ENCODE results near the gene LILRA6. TPM values are rescaled to one million over a fixed set of nuclear protein-coding genes. Genes with fewer than 3 reads are reported as not detected.

The LILRA6 gene
- total RNA-seq, 4 donors from 2014 or later = 0.19 to 1.1 (median 0.52) TPM; not detected in 1

DNA sequence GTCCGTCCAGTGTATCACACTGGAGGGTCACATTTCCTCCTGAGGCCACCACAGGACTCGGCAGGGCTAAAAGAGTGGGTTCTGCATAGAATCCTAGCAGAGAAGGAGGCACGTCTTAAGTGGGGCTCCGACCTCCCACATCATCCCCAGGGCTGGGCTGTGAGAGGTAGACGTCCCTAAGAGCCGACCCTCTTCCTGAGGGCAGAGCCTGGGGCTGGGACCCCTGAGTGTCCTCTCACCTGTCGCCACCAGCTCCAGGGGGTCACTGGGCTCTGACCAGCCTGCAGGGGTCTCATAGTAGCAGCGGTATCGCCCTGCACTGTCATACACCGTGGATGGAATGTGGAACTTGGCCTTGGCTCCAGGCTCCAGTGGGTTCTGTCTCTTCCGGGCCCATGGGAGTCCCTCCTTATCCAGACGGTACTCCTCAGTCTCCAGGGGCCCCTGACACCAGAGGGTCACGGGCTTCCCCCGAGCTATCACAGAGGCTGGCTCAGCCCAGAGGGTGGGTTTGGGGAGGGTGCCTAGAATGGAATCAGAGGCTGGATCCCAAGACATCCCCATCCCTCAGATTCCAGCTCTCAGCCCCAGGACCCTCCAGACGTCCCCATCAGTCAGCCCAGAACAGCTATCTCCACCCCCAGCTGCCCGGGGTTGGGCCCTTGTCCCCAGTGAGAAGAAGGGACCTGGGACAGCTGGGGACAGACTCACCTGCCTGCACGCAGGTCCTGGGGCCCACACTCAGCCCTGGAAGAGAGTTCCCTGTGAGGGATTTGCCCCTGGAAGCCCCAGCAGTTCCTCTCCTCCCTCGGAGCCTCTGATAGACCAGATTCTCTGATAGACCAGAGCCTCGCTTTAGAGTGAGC, 13.9 kb upstream of the LILRA6 start:
- intact Hi-C loops (cut with DNase I; ENCODE audit: low total_unique reads) (no loop called here), in situ Hi-C loops (cut with MboI; ENCODE audit: low sequenced_read_pairs in 4 of 4) (no loop called here)
- Histone ChIP-seq H3K9me3 (no peaks in the 10 kb centered on the region), H3K27me3 (peaks cover 0 to 12% (median 5%) of the 10 kb centered on the region in 3 donors), H3K4me3 (peak overlapping the region in 1 of 4 donors; percentile 17), H3K27ac (no peak overlapping the region), H3K4me1 (no peaks in the 10 kb centered on the region), H3K36me3 (no peaks in the 10 kb centered on the region)
- TF ChIP-seq CTCF (IDR thresholded peaks at IDR 0.05 in 4 of 5, conservative IDR thresholded peaks at IDR 0.05 in 1 of 5) = no peak
- DNase-seq (no peak), ATAC-seq (no peak)

GRCh38 chr19:54255105-54255775, 12.7 kb upstream of the LILRA6 start:
- no peak overlapping the region for H3K4me3 ChIP-seq
- ATAC-seq = no peak

GRCh38 chr19:54254195-54254906, 11.8 kb upstream of the LILRA6 start:
- Histone ChIP-seq H3K9me3 (no peaks in the 10 kb centered on the region), H3K27ac (no peak overlapping the region), H3K4me3 (no peak overlapping the region), H3K4me1 (no peaks in the 10 kb centered on the region), H3K27me3 (peaks cover 0 to 12% (median 5%) of the 10 kb centered on the region in 3 donors), H3K36me3 (no peaks in the 10 kb centered on the region)
- no peak for ATAC-seq
- TF ChIP-seq CTCF (IDR thresholded peaks at IDR 0.05 in 4 of 5, conservative IDR thresholded peaks at IDR 0.05 in 1 of 5) = no peak
- no peak for TF ChIP-seq POLR2A (IDR thresholded peaks at IDR 0.05)
- DNase-seq = no peak
- intact Hi-C loops (cut with DNase I; ENCODE audit: low total_unique reads) = no loop called here
- in situ Hi-C loops (cut with MboI; ENCODE audit: low sequenced_read_pairs in 4 of 4) = no loop called here

More at GRCh38 chr19:54255105-54255775, 12.7 kb upstream of the LILRA6 start:
- in situ Hi-C loops (cut with MboI; ENCODE audit: low sequenced_read_pairs in 4 of 4) = no loop called here
- no peak for DNase-seq
- no peak for TF ChIP-seq POLR2A (IDR thresholded peaks at IDR 0.05)
- TF ChIP-seq CTCF (IDR thresholded peaks at IDR 0.05 in 4 of 5, conservative IDR thresholded peaks at IDR 0.05 in 1 of 5) = no peak
- Histone ChIP-seq H3K36me3 (no peaks in the 10 kb centered on the region), H3K9me3 (no peaks in the 10 kb centered on the region), H3K27me3 (peaks cover 0 to 12% (median 5%) of the 10 kb centered on the region in 3 donors), H3K4me1 (no peaks in the 10 kb centered on the region), H3K27ac (no peak overlapping the region)
- intact Hi-C loops (cut with DNase I; ENCODE audit: low total_unique reads) = no loop called here

- ATAC-seq (no peak), DNase-seq (no peak)
- Histone ChIP-seq H3K4me3 (no peak overlapping the region), H3K4me1 (no peaks in the 10 kb centered on the region), H3K27ac (no peak overlapping the region), H3K36me3 (no peaks in the 10 kb centered on the region), H3K9me3 (no peaks in the 10 kb centered on the region), H3K27me3 (peaks cover 0 to 12% (median 5%) of the 10 kb centered on the region in 3 donors)
- no peak for TF ChIP-seq POLR2A (IDR thresholded peaks at IDR 0.05)
- TF ChIP-seq CTCF (IDR thresholded peaks at IDR 0.05 in 4 of 5, conservative IDR thresholded peaks at IDR 0.05 in 1 of 5) = no peak
- intact Hi-C loops (cut with DNase I; ENCODE audit: low total_unique reads) (no loop called here), in situ Hi-C loops (cut with MboI; ENCODE audit: low sequenced_read_pairs in 4 of 4) (no loop called here)
Measured at GRCh38 chr19:54253331-54254194, 11.0 kb upstream of the LILRA6 start.
